Cardiac fibroblast (primary cell): Measurements from ENCODE around the gene DXO.

Experiments used
- DNase-seq, 2 donors: peaks; one replicate each; pipeline versions ENCODE4 v3.0.0 to v3.0.0-alpha.2; 2010; ENCODE audit warnings: low read depth in 2 of 2
- H3K4me3 ChIP-seq, 2 donors: replicated peaks in 1 of 2; 1 replicate in 1 of 2; 2 replicates in 1 of 2; pipeline ENCODE4 v1.5.1; 2011; ENCODE audit warnings: low read depth in 2 of 2, low read length in 2 of 2, mild to moderate bottlenecking in 2 of 2, moderate library complexity in 1 of 2
- TF ChIP-seq, protein P1 (sequence below): IDR thresholded peaks from one replicate; pipeline ENCODE4 v1.5.1; 2011; ENCODE audit warnings: low read depth, mild to moderate bottlenecking, low read length, inconsistent platforms

Gene DXO

DNA sequence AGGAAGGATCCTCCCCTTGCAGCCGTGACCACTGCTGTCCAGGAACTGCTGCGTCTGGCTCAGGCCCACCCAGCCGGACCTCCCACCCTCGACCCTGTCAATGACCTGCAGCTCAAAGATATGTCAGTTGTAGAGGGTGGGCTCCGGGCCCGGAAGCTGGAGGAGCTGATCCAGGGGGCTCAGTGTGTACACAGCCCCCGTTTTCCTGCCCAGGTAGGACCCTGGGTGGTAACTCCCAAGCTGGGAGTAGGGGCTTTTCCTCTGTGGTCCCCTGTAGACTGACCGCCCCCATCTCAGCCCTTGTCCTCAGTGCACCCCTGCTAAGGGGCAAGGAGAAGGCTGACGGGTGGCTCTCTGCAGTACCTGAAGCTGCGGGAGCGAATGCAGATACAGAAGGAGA, 3.6 kb downstream of the DXO start:
- H3K4me3 ChIP-seq = no peak overlapping the region
- TF ChIP-seq, protein P1, sequence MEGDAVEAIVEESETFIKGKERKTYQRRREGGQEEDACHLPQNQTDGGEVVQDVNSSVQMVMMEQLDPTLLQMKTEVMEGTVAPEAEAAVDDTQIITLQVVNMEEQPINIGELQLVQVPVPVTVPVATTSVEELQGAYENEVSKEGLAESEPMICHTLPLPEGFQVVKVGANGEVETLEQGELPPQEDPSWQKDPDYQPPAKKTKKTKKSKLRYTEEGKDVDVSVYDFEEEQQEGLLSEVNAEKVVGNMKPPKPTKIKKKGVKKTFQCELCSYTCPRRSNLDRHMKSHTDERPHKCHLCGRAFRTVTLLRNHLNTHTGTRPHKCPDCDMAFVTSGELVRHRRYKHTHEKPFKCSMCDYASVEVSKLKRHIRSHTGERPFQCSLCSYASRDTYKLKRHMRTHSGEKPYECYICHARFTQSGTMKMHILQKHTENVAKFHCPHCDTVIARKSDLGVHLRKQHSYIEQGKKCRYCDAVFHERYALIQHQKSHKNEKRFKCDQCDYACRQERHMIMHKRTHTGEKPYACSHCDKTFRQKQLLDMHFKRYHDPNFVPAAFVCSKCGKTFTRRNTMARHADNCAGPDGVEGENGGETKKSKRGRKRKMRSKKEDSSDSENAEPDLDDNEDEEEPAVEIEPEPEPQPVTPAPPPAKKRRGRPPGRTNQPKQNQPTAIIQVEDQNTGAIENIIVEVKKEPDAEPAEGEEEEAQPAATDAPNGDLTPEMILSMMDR = no peak
- no peak for DNase-seq

DNA sequence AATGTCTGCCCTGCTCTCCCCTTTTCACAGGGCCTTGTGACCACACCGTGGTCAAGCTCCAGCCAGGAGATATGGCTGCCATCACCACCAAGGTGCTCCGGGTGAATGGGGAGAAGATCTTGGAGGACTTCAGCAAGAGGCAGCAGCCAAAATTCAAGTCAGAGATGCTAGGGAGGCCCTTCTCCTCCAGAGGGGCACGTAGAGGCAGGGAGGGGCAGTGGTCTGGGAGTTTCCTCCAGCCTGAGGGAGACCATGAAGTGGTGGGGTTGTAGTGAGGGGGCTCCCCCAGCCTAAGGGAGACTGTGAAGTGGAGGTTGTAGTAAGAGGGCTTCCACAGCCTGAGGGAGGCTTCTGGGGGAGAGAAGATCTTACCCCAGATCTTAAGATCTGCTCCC, 4.0 kb downstream of the DXO start:
- no peak overlapping the region for H3K4me3 ChIP-seq
- TF ChIP-seq, protein P1 = no peak
- no peak for DNase-seq

DNA sequence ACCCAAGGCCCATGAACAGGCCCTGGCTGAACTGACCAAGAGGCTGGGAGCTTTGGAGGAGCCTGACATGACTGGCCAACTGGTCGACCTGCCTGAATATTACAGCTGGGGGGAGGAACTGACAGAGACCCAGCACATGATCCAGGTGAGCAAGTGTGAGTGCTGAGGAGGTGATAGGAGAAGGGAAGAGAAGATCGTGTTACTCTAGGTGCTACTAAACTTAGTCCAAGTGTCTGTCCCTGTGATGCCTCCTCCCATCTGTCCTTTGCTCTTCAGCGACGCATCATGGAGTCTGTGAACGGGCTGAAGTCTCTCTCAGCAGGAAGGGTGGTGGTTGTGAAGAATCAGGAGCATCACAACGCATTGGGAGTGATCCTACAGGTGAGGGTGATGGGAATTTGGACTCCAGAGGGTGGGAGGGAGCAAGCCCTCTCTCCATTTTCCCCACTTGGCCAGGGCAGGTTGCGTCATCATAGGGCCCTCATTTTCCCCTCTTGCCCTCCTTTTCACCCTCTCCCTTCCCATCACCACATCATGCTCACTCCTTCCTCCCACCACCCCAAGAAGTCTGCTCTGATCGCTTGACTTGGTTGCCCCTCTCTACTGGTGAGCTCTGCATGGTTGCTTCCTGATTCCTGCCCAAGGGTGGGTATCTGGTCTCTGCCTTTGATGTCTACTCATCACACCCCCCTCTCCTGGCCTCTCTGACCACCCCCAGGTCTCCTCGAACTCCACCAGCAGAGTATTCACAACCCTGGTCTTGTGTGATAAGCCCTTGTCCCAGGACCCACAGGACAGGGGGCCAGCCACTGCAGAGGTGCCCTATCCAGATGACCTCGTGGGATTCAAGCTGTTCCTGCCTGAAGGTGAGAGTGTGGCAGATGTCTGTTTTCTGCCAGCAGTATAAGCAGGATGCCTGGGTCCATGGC, 4.7 kb downstream of the DXO start:
- no peak overlapping the region for H3K4me3 ChIP-seq
- TF ChIP-seq, protein P1 = no peak
- DNase-seq = no peak

DNA sequence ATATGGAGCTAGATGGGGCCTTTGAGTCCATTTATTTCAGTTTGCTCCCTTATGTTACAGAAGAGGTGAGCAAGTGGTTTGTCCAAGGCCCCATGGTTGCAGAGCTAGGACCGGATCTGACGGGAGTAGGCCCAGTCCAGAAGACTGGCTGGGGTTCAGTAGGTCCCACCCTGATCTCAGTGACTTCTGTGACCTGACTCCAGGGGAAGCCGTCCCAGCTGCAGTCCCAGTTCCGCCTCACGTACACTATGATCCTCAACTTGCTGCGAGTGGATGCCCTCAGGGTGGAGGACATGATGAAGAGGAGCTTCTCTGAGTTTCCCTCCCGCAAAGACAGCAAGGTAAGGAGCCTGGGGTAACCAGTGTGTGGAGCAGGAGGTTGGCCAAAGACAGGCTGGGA, 5.4 kb downstream of the DXO start:
- TF ChIP-seq, protein P1 = no peak
- no peak overlapping the region for H3K4me3 ChIP-seq
- no peak for DNase-seq

DNA sequence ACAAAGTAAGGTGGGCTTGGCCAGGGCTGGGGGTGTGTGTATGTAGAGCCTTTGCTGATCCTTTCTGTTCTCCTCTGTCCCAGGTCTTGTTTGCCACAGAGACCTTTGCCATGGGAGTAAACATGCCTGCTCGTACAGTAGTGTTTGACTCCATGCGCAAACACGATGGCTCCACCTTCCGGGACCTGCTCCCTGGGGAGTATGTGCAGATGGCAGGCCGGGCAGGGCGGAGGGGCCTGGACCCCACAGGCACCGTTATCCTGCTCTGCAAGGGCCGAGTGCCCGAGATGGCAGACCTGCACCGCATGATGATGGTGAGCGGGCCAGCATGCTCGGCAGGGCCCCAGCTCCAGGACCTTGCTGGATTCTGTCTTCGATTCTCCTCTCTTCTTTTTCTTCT, 6.2 kb downstream of the DXO start:
- TF ChIP-seq, protein P1 = no peak
- DNase-seq = no peak
- no peak overlapping the region for H3K4me3 ChIP-seq

DNA sequence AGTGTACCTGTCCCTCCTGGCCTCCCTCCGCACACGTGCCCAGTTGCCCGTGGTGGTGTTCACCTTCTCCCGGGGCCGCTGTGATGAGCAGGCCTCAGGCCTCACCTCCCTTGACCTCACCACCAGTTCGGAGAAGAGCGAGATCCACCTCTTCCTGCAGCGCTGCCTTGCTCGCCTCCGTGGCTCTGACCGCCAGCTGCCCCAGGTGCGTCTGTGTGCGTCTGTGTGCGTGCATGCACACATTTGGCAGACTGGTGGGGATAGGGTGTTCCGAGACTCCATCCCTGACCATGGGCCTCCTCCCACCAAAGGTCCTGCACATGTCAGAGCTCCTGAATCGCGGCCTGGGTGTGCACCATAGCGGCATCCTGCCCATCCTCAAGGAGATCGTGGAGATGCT, 8.0 kb downstream of the DXO start:
- no peak for DNase-seq
- TF ChIP-seq, protein P1 = no peak
- no peak overlapping the region for H3K4me3 ChIP-seq
